Activated CD4-positive, alpha-beta T cell treated with anti-CD3 and anti-CD28 coated beads, Interleukin-2, Interleukin-4, amounts not matched to agents 100 ng/mL and 50 ng/mL, durations not matched to agents 16 hours and 8 hours (primary cell): Measurements from ENCODE around the gene RNF144B.
"Not testable (repeated sequence)": the region's sequence is repeated elsewhere in the genome, so short reads cannot be mapped to it uniquely, and the experiment has no call there.

Experiments used
- DNase-seq: peaks from one replicate; pipeline ENCODE4 v3.0.0-alpha.2; 2020; ENCODE audit warnings: low spot score

Gene RNF144B

GRCh38 chr6:18409602-18410001, 22.5 kb downstream of the RNF144B start:
- DNase-seq, result not testable (repeated sequence)

- DNase-seq, result no peak
Measured at GRCh38 chr6:18410412-18410811, 23.3 kb downstream of the RNF144B start.

DNA sequence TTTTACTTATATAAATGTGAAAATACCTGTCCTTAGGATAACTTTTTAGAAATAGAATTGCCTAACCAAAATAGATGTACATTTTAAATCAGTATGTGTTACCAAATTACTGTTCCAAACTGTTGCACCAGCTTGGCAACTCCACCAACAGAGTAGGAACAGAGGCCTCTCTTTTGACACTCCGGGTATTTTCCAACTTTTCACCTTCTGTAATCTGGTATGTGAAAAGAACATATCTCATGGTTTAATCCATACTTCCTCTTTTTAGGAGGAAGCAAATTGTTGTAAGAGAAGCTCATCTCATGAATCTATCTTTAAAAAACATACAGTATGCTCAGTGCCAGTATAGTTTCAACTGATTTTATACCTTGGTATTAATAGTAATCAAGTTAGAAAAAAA, 24.9 kb downstream of the RNF144B start:
- no peak for DNase-seq

DNA sequence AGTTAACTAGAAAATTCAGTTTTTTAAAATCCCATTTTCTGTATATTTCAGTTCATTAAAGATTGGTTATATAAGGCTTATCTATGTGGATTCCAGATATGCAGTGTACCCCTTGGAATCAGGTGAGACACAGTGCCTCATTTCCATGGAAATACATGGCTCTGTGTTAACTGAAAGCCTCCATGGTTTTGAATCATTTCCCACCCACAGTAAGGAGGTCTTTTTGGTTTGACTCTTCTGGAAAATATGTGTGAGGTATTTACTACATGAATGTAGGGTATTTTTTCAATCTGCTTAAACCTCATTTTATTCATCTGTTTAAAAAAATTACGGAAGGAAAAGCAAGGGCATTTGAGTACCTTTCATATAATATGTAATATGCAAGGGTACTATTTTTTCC, 25.5 kb downstream of the RNF144B start:
- no peak for DNase-seq

DNA sequence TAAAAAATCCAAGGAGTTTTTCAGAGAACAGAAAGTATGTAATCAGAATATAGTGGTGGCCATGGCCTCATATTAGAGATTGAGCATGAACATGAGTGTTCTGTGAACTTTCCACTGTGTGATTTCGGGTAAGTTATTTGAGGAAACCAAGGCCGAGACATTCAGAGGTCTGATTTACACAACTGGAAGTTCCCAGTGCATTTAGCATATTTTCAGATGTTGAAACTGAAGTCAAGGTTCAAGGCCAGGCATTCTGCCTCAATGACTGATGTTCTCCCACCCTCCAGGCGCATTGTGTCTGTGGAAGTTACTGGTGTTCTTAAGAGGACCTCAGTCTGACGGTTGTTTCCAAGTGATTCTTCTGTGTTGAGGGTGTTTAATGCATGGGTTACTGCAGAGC, 26.2 kb downstream of the RNF144B start:
- no peak for DNase-seq

DNA sequence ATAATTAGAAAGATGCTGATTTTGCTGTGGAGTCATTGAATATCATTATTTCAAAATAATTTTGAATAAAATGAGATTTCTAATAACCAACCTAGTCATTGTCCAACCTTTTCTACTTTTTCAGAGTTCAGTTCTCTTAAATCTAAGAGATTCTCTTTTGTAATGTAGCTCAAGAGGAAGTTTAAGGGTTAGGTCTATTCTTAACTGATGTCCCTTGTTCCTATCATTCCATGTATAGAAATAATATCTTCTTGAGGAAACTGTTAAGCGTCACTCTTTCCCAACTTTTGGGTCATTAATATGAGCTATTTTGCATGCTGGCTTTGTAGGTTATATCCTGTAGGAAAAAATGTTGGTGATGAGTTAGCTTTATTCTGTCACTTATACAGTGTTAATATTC, 27.0 kb downstream of the RNF144B start:
- DNase-seq, result no peak

- DNase-seq, result no peak
Measured at GRCh38 chr6:18415207-18415606, 28.1 kb downstream of the RNF144B start.

- no peak for DNase-seq
Measured at GRCh38 chr6:18415671-18416340, 28.7 kb downstream of the RNF144B start.

- no peak for DNase-seq
Measured at GRCh38 chr6:18416341-18416679, 29.2 kb downstream of the RNF144B start.

DNA sequence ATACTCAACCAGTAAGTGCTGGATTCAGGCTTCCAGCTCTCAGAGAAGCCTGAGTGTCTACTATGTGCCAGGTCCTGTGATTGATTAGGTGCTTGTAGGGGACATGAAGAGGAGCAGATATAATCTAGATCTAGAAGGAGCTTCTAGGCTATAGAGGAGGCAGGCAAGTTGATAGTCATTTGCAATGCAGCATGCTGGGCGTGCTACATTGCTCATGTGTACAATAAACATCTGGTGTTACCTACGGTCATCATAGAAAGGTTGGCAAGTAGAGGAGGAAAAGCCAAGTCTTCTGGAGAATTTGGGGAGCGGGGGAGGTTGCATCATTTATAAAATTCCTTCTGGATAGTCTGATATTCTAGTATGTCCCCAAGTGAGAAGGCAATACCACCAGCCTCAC, 33.2 kb downstream of the RNF144B start:
- DNase-seq, result no peak

DNA sequence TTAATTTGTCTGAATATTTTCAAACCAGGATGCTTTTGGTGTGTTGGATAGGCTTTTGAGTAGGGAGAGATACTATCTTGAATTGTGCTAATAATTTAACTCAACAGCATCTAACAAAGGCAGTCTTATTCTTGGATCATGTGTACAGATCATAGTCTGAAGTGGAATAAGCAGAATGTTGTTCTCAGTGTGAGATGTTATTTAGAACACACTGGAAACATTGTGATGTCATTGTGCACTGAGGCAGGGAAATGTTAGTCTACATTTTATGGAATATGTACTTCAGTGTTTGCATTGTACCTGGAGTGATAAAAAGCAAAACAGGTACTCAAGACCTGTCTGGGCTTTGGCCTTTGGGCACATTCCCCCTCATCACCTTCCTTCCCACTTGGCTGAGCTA, 35.0 kb downstream of the RNF144B start:
- DNase-seq, result no peak

DNA sequence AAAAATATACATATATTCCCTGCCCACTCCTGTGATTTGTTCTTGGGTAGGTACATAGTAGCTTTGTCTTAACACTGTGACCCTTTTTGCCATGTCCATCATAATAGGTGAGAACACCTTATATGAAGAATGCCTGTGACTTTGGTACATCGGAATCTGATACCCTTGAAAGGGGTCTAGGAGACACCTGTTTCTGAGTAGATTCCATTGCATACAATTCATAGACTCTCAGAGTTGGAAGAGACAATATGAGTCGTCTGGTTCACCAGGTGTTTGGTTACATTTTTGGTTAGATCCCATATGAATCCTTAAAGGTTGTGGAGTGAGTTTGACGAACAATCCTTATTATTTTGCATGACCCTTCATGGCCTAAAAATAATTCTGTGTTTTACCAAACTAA, 36.3 kb downstream of the RNF144B start:
- DNase-seq, result no peak

GRCh38 chr6:18424201-18424600, 37.1 kb downstream of the RNF144B start:
- no peak for DNase-seq

DNA sequence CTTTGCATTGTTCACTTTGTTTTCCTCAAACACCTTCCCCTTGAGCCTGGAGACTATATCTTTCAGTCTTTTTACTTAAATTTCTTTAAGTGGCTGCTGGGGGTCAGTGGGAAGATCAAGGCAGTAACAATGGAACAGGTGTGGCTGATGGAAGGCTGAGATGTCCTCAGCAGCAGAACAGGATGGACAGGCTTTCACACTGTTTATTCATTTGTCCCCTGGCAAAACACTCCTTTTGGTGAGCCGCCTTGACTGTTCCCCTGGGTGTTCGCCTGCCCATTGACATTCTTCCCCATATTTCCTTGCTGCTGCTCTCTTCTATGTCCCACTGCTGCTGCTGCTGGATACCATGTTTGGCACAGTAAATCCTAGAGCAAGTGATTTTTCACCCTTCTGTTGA, 38.1 kb downstream of the RNF144B start:
- DNase-seq, result no peak

DNA sequence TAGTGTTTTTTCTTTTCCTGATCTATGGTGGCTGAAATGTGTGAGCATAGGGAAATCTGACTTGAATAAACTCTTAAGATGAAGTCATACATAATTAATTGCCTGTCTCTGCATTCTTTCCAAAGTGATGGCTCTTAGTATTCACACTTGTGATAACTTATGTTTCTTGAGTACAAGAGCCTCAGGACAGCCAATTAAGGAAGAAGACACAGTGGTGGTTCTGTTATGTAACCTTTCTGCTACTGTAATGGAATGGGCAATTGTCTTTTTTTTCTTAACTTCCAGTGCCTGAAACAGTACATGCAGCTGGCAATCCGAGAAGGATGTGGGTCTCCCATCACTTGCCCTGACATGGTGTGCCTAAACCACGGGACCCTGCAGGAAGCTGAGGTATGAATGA, 40.1 kb downstream of the RNF144B start:
- DNase-seq, result no peak

GRCh38 chr6:18429655-18430297, 42.6 kb downstream of the RNF144B start:
- no peak for DNase-seq

DNA sequence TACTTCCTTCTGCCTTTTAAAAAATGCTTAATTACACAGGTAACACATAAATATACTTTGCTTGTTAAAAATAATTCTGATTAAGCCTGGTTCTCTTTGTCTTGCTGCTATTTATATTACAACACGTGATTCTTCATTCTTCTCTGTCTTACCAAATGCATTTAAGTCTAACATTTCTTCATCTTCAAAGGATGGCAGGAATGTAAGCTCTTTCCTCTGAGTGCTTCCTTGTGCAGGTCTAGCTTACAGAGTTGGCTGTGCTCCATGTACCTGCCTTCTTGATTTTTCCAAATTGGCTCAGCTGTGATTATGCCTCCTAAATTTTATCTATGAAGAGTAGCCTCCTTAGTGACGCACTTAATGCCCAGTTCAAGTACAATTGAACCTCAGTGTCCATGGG, 44.4 kb downstream of the RNF144B start:
- DNase-seq, result no peak

- DNase-seq, result no peak
Measured at GRCh38 chr6:18432180-18432579, 45.0 kb downstream of the RNF144B start.

GRCh38 chr6:18432619-18433018, 45.5 kb downstream of the RNF144B start:
- no peak for DNase-seq

GRCh38 chr6:18433059-18433458, 45.9 kb downstream of the RNF144B start:
- no peak for DNase-seq

GRCh38 chr6:18436341-18436740, 49.2 kb downstream of the RNF144B start:
- no peak for DNase-seq

GRCh38 chr6:18439581-18439980, 52.4 kb downstream of the RNF144B start:
- no peak for DNase-seq

GRCh38 chr6:18441251-18441979, 54.3 kb downstream of the RNF144B start:
- no peak for DNase-seq

DNA sequence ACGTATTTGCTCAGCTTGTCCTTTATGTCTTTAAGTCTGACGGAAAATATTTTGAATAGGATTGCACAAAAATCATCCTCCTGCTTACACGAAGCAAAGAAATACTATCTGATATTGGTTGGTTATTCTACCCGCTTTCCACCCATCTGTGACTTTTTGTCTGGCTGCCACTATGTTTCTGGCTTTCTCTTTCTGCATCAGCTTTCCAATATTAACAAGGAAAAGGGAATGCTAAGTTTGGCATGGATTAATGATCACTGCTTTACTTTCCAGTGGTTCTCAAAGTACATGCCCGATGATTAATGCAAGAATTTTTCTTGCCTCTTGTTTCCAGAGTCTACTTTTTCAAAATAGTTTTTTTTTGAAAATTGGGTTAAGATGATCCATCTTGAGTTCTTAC, 57.0 kb downstream of the RNF144B start:
- no peak for DNase-seq
